ENCODE data around the gene FAIM2. TPM values are rescaled to one million over a fixed set of nuclear protein-coding genes. Genes with fewer than 3 reads are reported as not detected.
"Not testable (repeated sequence)": the region's sequence is repeated elsewhere in the genome, so short reads cannot be mapped to it uniquely, and the experiment has no call there.

The FAIM2 gene
- total and polyA plus RNA-seq, 2 experiments from 2014 or later = 0.86 to 4.6 TPM

DNA sequence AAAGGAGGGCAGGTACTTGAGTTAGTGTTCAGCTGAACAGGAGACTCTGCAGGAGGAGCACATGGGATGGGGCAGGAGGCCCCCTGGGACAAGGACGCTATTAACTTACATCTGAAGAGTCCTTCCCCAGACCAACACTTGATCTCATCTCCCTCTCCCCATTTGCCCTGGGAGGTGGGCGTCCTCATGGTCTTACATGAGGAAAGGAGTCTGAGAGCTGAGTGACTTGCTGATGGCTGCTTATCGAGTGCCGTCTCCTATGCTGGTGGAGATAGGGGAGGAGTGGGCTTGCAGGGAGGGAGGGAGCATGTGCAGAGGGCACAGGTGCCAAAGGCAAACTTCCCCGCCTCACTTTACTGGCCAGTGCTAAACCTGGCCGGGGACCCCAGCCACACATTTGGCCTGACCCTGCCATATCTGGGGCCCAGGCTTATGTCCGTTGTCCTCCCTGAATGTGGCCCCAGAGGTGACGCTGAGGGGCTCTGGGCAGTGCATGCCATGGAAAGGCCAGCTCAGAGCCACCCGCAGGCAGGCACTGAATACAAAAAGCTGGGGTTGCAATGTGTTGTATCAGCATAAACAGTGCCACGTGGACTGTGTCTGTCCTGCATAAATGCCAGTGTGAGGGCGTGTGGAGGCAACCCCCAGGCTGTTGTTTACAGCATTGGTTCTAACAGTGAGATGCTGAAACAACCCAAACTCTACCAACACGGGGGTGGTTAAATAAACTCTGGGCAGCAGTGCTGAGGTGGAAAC is 29.4 kb downstream of the FAIM2 start:
- Histone ChIP-seq H3F3A (ENCODE audit: insufficient read depth) (peaks cover 16% of the 10 kb centered on the region), H2AFZ (no peak overlapping the region), H3K9me3 (ENCODE audit: low read depth) (no peaks in the 10 kb centered on the region), H3K27ac (no peak overlapping the region), H3K4me1 (ENCODE audit: insufficient read depth) (peaks cover under 1% of the 10 kb centered on the region; the same call in 1 of the 2 replicates), H4K20me1 (ENCODE audit: insufficient read depth) (no peaks in the 10 kb centered on the region), H3K36me3 (ENCODE audit: low read depth) (no peaks in the 10 kb centered on the region), H3K9me2 (ENCODE audit: insufficient read depth) (no peaks in the 10 kb centered on the region), H3K4me2 (ENCODE audit: unreplicated experiment) (no peak overlapping the region), H3K79me2 (ENCODE audit: insufficient read depth) (no peaks in the 10 kb centered on the region), H3K9ac (no peak overlapping the region), H3K4me3 (no peak overlapping the region), H3K27me3 (replicated peaks; ENCODE audit: insufficient read depth) (no peaks in the 10 kb centered on the region)
- in situ Hi-C loops (cut with MboI) = loop anchor here (25.0 kb wide), 1 partner anchor 188 kb away; the partner anchor contains the start of gene ASIC1
- DNase-seq = peak; percentile 25
- WGBS, 2 experiments (ENCODE audit: low coverage in 1 of 2, low lambda C conversion rate in 2 of 2, missing lambda C conversion rate in 2 of 2) = 53 to 59% methylated on average over 12 of the region's 12 CpGs
- TF ChIP-seq EZH2phosphoT487 (IDR thresholded peaks at IDR 0.05; ENCODE audit: insufficient read depth, low read depth) (no peak), EZH2 (IDR thresholded peaks at IDR 0.05; ENCODE audit: insufficient read depth, poor library complexity, severe bottlenecking) (no peak)

- H4K20me1 ChIP-seq (ENCODE audit: insufficient read depth) = no peaks in the 10 kb centered on the region
- WGBS, 2 experiments (ENCODE audit: low coverage in 1 of 2, low lambda C conversion rate in 2 of 2, missing lambda C conversion rate in 2 of 2) = 28 to 30% methylated on average over 3 of the region's 3 CpGs
- peaks cover 9% of the 10 kb centered on the region for H3F3A ChIP-seq (ENCODE audit: insufficient read depth)
- no peak for TF ChIP-seq EZH2phosphoT487 (IDR thresholded peaks at IDR 0.05; ENCODE audit: insufficient read depth, low read depth)
- no peak for TF ChIP-seq EZH2 (IDR thresholded peaks at IDR 0.05; ENCODE audit: insufficient read depth, poor library complexity, severe bottlenecking)
- H3K36me3 ChIP-seq (ENCODE audit: low read depth) = no peaks in the 10 kb centered on the region
- no peak overlapping the region for H3K4me2 ChIP-seq (ENCODE audit: unreplicated experiment)
- no peaks in the 10 kb centered on the region for H3K27me3 ChIP-seq (replicated peaks; ENCODE audit: insufficient read depth)
- DNase-seq = peak; percentile 60
- in situ Hi-C loops (cut with MboI) = loop anchor here (25.0 kb wide), 1 partner anchor 189 kb away; the partner anchor contains the start of gene ASIC1
- H3K79me2 ChIP-seq (ENCODE audit: insufficient read depth) = no peaks in the 10 kb centered on the region
- peaks cover 7% of the 10 kb centered on the region; the same call in 1 of the 2 replicates for H3K4me1 ChIP-seq (ENCODE audit: insufficient read depth)
- no peak overlapping the region for H3K27ac ChIP-seq
- no peak overlapping the region for H3K9ac ChIP-seq
- H3K4me3 ChIP-seq = no peak overlapping the region
- H3K9me2 ChIP-seq (ENCODE audit: insufficient read depth) = no peaks in the 10 kb centered on the region
- H2AFZ ChIP-seq = no peak overlapping the region
- H3K9me3 ChIP-seq (ENCODE audit: low read depth) = no peaks in the 10 kb centered on the region
These were observed 30.3 kb downstream of the FAIM2 start for GRCh38 chr12:49873361-49873934.

GRCh38 chr12:49872781-49873181 is 30.9 kb downstream of the FAIM2 start:
- Histone ChIP-seq H3K4me2 (ENCODE audit: unreplicated experiment) (no peak overlapping the region), H3K27ac (no peak overlapping the region), H3K4me1 (ENCODE audit: insufficient read depth) (peaks cover 7% of the 10 kb centered on the region; the same call in 1 of the 2 replicates)

DNA sequence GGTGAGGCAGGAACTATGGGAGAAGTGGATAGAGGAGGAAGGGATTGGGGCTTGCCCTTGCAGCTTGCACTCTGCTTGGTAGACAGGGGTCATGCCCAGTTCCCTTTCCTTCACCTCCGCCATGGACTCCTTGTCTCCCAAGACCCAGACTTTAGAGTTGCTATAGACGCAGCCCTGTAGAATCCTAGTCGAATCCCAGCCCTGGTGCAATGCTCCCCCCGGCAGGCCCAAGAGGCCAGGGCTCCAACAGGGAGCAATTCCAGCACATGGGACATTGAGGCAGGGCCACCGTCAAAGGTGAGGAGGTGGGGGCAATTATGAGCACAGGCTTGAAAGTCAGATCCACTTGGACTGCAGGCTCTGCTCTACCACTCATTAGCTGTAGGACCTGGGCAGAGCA is 31.3 kb downstream of the FAIM2 start:
- Histone ChIP-seq H3K36me3 (ENCODE audit: low read depth) (no peaks in the 10 kb centered on the region), H3K4me1 (ENCODE audit: insufficient read depth) (peaks cover 7% of the 10 kb centered on the region; the same call in 1 of the 2 replicates), H3K9ac (no peak overlapping the region), H3F3A (ENCODE audit: insufficient read depth) (no peaks in the 10 kb centered on the region; the same call in none of the 2 replicates), H3K79me2 (ENCODE audit: insufficient read depth) (no peaks in the 10 kb centered on the region), H4K20me1 (ENCODE audit: insufficient read depth) (no peaks in the 10 kb centered on the region), H3K4me3 (no peak overlapping the region), H3K27ac (no peak overlapping the region), H3K27me3 (replicated peaks; ENCODE audit: insufficient read depth) (no peaks in the 10 kb centered on the region), H2AFZ (no peak overlapping the region), H3K9me3 (ENCODE audit: low read depth) (no peaks in the 10 kb centered on the region), H3K4me2 (ENCODE audit: unreplicated experiment) (no peak overlapping the region), H3K9me2 (ENCODE audit: insufficient read depth) (no peaks in the 10 kb centered on the region)
- 93% methylated on average over 5 of the region's 5 CpGs for WGBS, 2 experiments (ENCODE audit: low coverage in 1 of 2, low lambda C conversion rate in 2 of 2, missing lambda C conversion rate in 2 of 2)
- TF ChIP-seq EZH2phosphoT487 (IDR thresholded peaks at IDR 0.05; ENCODE audit: insufficient read depth, low read depth) = no peak
- no peak for TF ChIP-seq EZH2 (IDR thresholded peaks at IDR 0.05; ENCODE audit: insufficient read depth, poor library complexity, severe bottlenecking)
- DNase-seq = no peak
- in situ Hi-C loops (cut with MboI) = loop anchor here (25.0 kb wide), 1 partner anchor 190 kb away; the partner anchor contains the start of gene ASIC1

More at GRCh38 chr12:49872781-49873181, 30.9 kb downstream of the FAIM2 start:
- Histone ChIP-seq H3K9ac (no peak overlapping the region), H2AFZ (no peak overlapping the region), H3K36me3 (ENCODE audit: low read depth) (no peaks in the 10 kb centered on the region), H3K9me3 (ENCODE audit: low read depth) (no peaks in the 10 kb centered on the region), H3K4me3 (no peak overlapping the region), H3F3A (ENCODE audit: insufficient read depth) (peaks cover 2% of the 10 kb centered on the region), H4K20me1 (ENCODE audit: insufficient read depth) (no peaks in the 10 kb centered on the region), H3K27me3 (replicated peaks; ENCODE audit: insufficient read depth) (no peaks in the 10 kb centered on the region), H3K9me2 (ENCODE audit: insufficient read depth) (no peaks in the 10 kb centered on the region), H3K79me2 (ENCODE audit: insufficient read depth) (no peaks in the 10 kb centered on the region)
- 62 to 71% methylated on average over 6 of the region's 6 CpGs for WGBS, 2 experiments (ENCODE audit: low coverage in 1 of 2, low lambda C conversion rate in 2 of 2, missing lambda C conversion rate in 2 of 2)
- peak; percentile 57 for DNase-seq
- no peak for TF ChIP-seq EZH2 (IDR thresholded peaks at IDR 0.05; ENCODE audit: insufficient read depth, poor library complexity, severe bottlenecking)
- TF ChIP-seq EZH2phosphoT487 (IDR thresholded peaks at IDR 0.05; ENCODE audit: insufficient read depth, low read depth) = no peak
- in situ Hi-C loops (cut with MboI) = loop anchor here (25.0 kb wide), 1 partner anchor 190 kb away; the partner anchor contains the start of gene ASIC1

DNA sequence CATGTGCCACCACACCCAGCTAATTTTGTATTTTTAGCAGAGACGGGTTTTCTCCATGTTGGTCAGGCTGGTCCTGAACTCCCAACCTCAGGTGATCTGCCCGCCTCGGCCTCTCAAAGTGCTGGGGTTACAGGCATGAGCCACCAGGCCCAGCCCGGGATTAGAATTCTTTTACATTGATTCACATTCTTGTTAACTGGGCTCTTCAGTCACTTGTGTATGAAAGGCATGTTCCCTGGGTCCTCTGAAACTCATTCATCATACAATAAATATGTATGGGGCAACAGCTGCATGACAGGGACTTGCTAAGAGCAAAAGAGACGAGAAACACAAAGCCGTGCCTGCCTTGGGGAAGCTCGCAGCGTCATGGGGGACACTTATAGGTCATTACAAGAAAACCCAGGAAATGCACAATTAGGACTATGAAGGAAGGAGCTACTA is 31.9 kb downstream of the FAIM2 start:
- H4K20me1 ChIP-seq (ENCODE audit: insufficient read depth); H3K4me2 ChIP-seq (ENCODE audit: unreplicated experiment); H3K4me1 ChIP-seq (ENCODE audit: insufficient read depth); H3K79me2 ChIP-seq (ENCODE audit: insufficient read depth); H3K27ac ChIP-seq; H2AFZ ChIP-seq; H3K9me3 ChIP-seq (ENCODE audit: low read depth); H3K36me3 ChIP-seq (ENCODE audit: low read depth); H3K9me2 ChIP-seq (ENCODE audit: insufficient read depth); H3K27me3 ChIP-seq (replicated peaks; ENCODE audit: insufficient read depth); H3K9ac ChIP-seq; H3F3A ChIP-seq (ENCODE audit: insufficient read depth); H3K4me3 ChIP-seq: not testable (repeated sequence)
- DNase-seq = peak; percentile 50
- in situ Hi-C loops (cut with MboI) = loop anchor here (25.0 kb wide), 1 partner anchor 190 kb away; the partner anchor contains the start of gene ASIC1
- WGBS, 2 experiments (ENCODE audit: low coverage in 1 of 2, low lambda C conversion rate in 2 of 2, missing lambda C conversion rate in 2 of 2) = 78% methylated on average over 8 of the region's 8 CpGs

Data from GM23248 (cell line).